ENCODE results near the gene RAP1GAP. TPM values are rescaled to one million over a fixed set of nuclear protein-coding genes. Genes with fewer than 3 reads are reported as not detected.

Gene RAP1GAP
- polyA plus RNA-seq, 2 of the 4 experiments (the other 2 are of a cell fraction) = 5.4 to 16.7 TPM

DNA sequence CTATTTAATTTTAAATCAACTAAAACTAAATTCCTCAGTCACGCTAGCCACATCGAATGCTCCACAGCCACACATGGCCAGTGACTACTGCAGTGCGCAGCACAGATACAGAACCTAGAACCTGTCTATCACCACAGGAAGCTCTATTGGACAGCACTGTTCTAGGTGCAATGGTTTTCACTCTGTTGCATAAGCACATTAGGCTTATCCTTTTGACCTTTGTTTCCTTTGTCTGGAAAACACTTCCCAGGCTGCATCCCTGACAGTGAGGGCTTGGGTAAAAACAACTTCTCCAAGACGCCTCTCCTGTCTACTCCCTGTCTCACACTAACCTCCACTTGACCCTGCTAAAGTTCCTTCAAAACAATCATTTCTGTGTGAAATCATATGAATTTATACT is 33.6 kb upstream of the RAP1GAP start (continued):
- TF ChIP-seq, protein P1, sequence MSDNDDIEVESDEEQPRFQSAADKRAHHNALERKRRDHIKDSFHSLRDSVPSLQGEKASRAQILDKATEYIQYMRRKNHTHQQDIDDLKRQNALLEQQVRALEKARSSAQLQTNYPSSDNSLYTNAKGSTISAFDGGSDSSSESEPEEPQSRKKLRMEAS (IDR thresholded peaks at IDR 0.05) = no peak
- TF ChIP-seq NR3C1 (IDR thresholded peaks at IDR 0.05) (no peak), HOXB13 (CRISPR knock-in tag; IDR thresholded peaks at IDR 0.05; ENCODE audit: low read depth) (no peak)

DNA sequence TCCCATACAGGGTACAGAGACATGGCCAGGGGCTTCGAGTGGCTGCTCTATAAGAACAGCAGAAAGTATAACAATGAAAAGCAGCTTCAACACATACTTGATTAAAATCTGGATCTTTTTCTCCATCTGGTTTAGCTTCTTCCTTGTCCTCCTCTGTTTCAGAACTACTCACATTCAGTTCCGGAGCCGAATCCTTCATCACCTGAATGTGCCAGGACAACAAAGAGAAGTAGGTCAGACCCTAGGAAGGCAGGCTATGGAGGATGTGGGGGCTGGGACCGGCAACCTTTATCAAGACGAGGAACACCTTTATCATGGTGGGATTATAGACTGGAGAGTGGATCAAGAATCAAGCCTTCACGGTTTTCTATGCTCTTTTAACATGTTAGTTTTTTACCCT is 32.2 kb upstream of the RAP1GAP start:
- ChIA-PET POLR2A (no interaction called here), CTCF (no interaction called here)
- DNase-seq (ENCODE audit: low read depth in 1 of 2, low spot score in 1 of 2) (no peak), ATAC-seq (no peak), FAIRE-seq (no peak)
- 83% methylated on average over 6 of the region's 6 CpGs for WGBS (ENCODE audit: missing lambda C conversion rate)
- no peak for TF ChIP-seq HOXA7 (CRISPR knock-in tag; IDR thresholded peaks at IDR 0.05)
- no peak for TF ChIP-seq RARB (CRISPR knock-in tag; IDR thresholded peaks at IDR 0.05)
- H3K9me3 ChIP-seq = no peaks in the 10 kb centered on the region
- H3K4me3 ChIP-seq = no peak overlapping the region
- H3K4me1 ChIP-seq = peaks cover 10% of the 10 kb centered on the region; the same call in 2 of the 3 replicates
- no peak overlapping the region for H3K27ac ChIP-seq
- H3K4me2 ChIP-seq = no peak overlapping the region

DNA sequence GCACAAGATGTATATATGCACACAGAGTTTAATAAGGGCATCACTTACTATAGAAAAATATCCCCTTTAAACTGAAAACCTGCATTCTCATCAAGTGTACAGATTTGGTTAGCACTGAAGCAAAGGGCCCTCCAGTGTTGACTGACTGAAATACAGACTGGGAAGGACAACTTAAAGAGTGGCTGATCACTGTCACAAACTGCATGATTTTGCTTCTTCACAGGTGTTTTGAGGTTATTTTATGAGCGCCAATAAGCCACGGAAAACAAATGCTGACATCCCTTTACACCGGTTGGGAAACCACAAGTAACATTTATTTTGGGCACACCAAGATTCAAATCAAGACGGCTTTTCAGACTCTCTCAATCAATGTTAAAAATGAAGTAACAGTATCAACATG is 30.9 kb upstream of the RAP1GAP start:
- H3K4me3 ChIP-seq = no peak overlapping the region
- peaks cover 10% of the 10 kb centered on the region; the same call in 2 of the 3 replicates for H3K4me1 ChIP-seq
- H3K4me2 ChIP-seq = no peak overlapping the region
- FAIRE-seq = no peak
- DNase-seq (ENCODE audit: low read depth in 1 of 2, low spot score in 1 of 2) = no peak
- ChIA-PET POLR2A (no interaction called here), CTCF (no interaction called here)
- TF ChIP-seq EP300 (IDR thresholded peaks at IDR 0.05) (no peak), POLR2AphosphoS2 (conservative IDR thresholded peaks at IDR 0.05; ENCODE audit: low read length) (no peak), MAZ (IDR thresholded peaks at IDR 0.05; ENCODE audit: borderline replicate concordance, low read depth, low read length) (no peak), RFX5 (IDR thresholded peaks at IDR 0.05) (no peak), ZC3H11A (IDR thresholded peaks at IDR 0.05) (no peak), MYC (IDR thresholded peaks at IDR 0.05; ENCODE audit: borderline replicate concordance, low read length) (no peak), KDM5A (IDR thresholded peaks at IDR 0.05) (no peak), CHD4 (IDR thresholded peaks at IDR 0.05; ENCODE audit: borderline replicate concordance) (no peak), ZSCAN20 (CRISPR knock-in tag; IDR thresholded peaks at IDR 0.05) (no peak), HOXA7 (CRISPR knock-in tag; IDR thresholded peaks at IDR 0.05) (no peak), CHD2 (IDR thresholded peaks at IDR 0.05; ENCODE audit: low read length, partially characterized antibody) (no peak), HEYL (CRISPR knock-in tag; IDR thresholded peaks at IDR 0.05) (no peak), HOXB5 (CRISPR knock-in tag; IDR thresholded peaks at IDR 0.05) (no peak), TP53 (CRISPR knock-in tag; IDR thresholded peaks at IDR 0.05) (no peak), FOSB (CRISPR knock-in tag; IDR thresholded peaks at IDR 0.05) (no peak), SREBF2 (IDR thresholded peaks at IDR 0.05) (no peak)
- TF ChIP-seq, protein P2, sequence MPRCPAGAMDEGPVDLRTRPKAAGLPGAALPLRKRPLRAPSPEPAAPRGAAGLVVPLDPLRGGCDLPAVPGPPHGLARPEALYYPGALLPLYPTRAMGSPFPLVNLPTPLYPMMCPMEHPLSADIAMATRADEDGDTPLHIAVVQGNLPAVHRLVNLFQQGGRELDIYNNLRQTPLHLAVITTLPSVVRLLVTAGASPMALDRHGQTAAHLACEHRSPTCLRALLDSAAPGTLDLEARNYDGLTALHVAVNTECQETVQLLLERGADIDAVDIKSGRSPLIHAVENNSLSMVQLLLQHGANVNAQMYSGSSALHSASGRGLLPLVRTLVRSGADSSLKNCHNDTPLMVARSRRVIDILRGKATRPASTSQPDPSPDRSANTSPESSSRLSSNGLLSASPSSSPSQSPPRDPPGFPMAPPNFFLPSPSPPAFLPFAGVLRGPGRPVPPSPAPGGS (IDR thresholded peaks at IDR 0.05) = no peak
- 95% methylated on average over 4 of the region's 4 CpGs for WGBS (ENCODE audit: missing lambda C conversion rate)
- H3K9me3 ChIP-seq = no peaks in the 10 kb centered on the region
- H3K27ac ChIP-seq = no peak overlapping the region
- ATAC-seq = no peak

DNA sequence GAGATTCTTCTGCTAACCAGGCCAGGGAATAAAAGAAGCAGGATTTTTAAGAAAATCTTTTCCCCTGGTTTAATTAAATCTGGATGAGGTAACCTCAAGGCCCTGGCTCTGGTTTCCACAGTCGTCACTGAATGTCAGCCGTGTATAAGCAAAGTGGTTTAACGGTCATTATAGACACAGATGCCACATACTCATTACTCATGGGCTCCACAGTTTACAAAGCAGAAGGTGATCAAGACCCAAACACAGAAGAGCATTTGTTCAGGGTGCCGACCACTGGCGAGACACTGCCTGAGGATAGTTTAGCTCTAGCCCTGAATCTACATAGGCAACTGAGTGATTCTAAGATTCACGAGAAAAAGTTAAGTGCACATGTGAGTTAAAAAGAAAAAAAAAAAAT is 27.8 kb upstream of the RAP1GAP start:
- 94% methylated on average over 6 of the region's 6 CpGs for WGBS (ENCODE audit: missing lambda C conversion rate)
- no peak overlapping the region for H3K27ac ChIP-seq
- ATAC-seq (no peak), FAIRE-seq (no peak), DNase-seq (ENCODE audit: low read depth in 1 of 2, low spot score in 1 of 2) (no peak)
- H3K4me2 ChIP-seq = no peak overlapping the region
- CTCF ChIA-PET = no interaction called here
- H3K9me3 ChIP-seq = no peaks in the 10 kb centered on the region
- POLR2A ChIA-PET = no interaction called here
- H3K4me3 ChIP-seq = no peak overlapping the region
- no peaks in the 10 kb centered on the region for H3K4me1 ChIP-seq
- TF ChIP-seq, protein P3, sequence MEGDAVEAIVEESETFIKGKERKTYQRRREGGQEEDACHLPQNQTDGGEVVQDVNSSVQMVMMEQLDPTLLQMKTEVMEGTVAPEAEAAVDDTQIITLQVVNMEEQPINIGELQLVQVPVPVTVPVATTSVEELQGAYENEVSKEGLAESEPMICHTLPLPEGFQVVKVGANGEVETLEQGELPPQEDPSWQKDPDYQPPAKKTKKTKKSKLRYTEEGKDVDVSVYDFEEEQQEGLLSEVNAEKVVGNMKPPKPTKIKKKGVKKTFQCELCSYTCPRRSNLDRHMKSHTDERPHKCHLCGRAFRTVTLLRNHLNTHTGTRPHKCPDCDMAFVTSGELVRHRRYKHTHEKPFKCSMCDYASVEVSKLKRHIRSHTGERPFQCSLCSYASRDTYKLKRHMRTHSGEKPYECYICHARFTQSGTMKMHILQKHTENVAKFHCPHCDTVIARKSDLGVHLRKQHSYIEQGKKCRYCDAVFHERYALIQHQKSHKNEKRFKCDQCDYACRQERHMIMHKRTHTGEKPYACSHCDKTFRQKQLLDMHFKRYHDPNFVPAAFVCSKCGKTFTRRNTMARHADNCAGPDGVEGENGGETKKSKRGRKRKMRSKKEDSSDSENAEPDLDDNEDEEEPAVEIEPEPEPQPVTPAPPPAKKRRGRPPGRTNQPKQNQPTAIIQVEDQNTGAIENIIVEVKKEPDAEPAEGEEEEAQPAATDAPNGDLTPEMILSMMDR (IDR thresholded peaks at IDR 0.05) = no peak
- no peak for TF ChIP-seq HOXB5 (CRISPR knock-in tag; IDR thresholded peaks at IDR 0.05)
- TF ChIP-seq GATA3 (IDR thresholded peaks at IDR 0.05; ENCODE audit: borderline replicate concordance) = no peak
- TF ChIP-seq, protein P4, sequence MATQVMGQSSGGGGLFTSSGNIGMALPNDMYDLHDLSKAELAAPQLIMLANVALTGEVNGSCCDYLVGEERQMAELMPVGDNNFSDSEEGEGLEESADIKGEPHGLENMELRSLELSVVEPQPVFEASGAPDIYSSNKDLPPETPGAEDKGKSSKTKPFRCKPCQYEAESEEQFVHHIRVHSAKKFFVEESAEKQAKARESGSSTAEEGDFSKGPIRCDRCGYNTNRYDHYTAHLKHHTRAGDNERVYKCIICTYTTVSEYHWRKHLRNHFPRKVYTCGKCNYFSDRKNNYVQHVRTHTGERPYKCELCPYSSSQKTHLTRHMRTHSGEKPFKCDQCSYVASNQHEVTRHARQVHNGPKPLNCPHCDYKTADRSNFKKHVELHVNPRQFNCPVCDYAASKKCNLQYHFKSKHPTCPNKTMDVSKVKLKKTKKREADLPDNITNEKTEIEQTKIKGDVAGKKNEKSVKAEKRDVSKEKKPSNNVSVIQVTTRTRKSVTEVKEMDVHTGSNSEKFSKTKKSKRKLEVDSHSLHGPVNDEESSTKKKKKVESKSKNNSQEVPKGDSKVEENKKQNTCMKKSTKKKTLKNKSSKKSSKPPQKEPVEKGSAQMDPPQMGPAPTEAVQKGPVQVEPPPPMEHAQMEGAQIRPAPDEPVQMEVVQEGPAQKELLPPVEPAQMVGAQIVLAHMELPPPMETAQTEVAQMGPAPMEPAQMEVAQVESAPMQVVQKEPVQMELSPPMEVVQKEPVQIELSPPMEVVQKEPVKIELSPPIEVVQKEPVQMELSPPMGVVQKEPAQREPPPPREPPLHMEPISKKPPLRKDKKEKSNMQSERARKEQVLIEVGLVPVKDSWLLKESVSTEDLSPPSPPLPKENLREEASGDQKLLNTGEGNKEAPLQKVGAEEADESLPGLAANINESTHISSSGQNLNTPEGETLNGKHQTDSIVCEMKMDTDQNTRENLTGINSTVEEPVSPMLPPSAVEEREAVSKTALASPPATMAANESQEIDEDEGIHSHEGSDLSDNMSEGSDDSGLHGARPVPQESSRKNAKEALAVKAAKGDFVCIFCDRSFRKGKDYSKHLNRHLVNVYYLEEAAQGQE (IDR thresholded peaks at IDR 0.05) = no peak
- no peak for TF ChIP-seq ZSCAN20 (CRISPR knock-in tag; IDR thresholded peaks at IDR 0.05)
- TF ChIP-seq HEYL (CRISPR knock-in tag; IDR thresholded peaks at IDR 0.05) = no peak
- TF ChIP-seq ESRRA (IDR thresholded peaks at IDR 0.05; ENCODE audit: borderline replicate concordance, low read length) = no peak
- no peak for TF ChIP-seq RARB (CRISPR knock-in tag; IDR thresholded peaks at IDR 0.05)
- TF ChIP-seq, protein P5, sequence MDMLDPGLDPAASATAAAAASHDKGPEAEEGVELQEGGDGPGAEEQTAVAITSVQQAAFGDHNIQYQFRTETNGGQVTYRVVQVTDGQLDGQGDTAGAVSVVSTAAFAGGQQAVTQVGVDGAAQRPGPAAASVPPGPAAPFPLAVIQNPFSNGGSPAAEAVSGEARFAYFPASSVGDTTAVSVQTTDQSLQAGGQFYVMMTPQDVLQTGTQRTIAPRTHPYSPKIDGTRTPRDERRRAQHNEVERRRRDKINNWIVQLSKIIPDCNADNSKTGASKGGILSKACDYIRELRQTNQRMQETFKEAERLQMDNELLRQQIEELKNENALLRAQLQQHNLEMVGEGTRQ (IDR thresholded peaks at IDR 0.05) = no peak
- TF ChIP-seq NR3C1 (IDR thresholded peaks at IDR 0.05) = no peak
- TF ChIP-seq ZNF302 (CRISPR knock-in tag; IDR thresholded peaks at IDR 0.05) = no peak

Data from A549 (cell line).